Thyroid gland (tissue), 4 donors: ENCODE results near the gene CROT. TPM values are rescaled to one million over a fixed set of nuclear protein-coding genes. Genes with fewer than 3 reads are reported as not detected.

Experiments used
- DNase-seq, 2 donors: peaks; one replicate each; pipeline ENCODE4 v3.0.0-alpha.2; 2019
- H3K27ac ChIP-seq, 3 donors: fragments of 200-600 bp; sonication (generic); 1 replicate in 2 of 3; 2 replicates in 1 of 3; pipeline ENCODE4 v1.5.1; 2016 to 2019; ENCODE audit warnings: mild to moderate bottlenecking in 1 of 3, moderate library complexity in 1 of 3
- H3K27me3 ChIP-seq: fragments of 200-600 bp; sonication (generic); one replicate; pipeline ENCODE4 v1.5.1; 2019
- H3K36me3 ChIP-seq, 2 donors: fragments of 200-600 bp; sonication (generic); one replicate each; pipeline ENCODE4 v1.5.1; 2016 to 2019
- H3K4me1 ChIP-seq, 2 donors: fragments of 200-600 bp; sonication (generic); one replicate each; pipeline ENCODE4 v1.5.1; 2017 to 2019
- H3K4me3 ChIP-seq, 3 donors: fragments of 200-600 bp; sonication (generic); replicated peaks in 1 of 3; 1 replicate in 2 of 3; 2 replicates in 1 of 3; pipeline ENCODE4 v1.5.1; 2016; ENCODE audit warnings: mild to moderate bottlenecking in 1 of 3
- H3K9me3 ChIP-seq: fragments of 200-600 bp; sonication (generic); one replicate; pipeline ENCODE4 v1.5.1; 2017
- POLR2A ChIP-seq, 2 donors: fragments of 450-650 bp; IDR thresholded peaks; one replicate each; pipeline ENCODE4 v1.6.1; 2017; ENCODE audit warnings: antibody characterized with exemption in 2 of 2, mild to moderate bottlenecking in 2 of 2, moderate library complexity in 1 of 2
- WGBS, 2 donors: methylation state at CpG; one replicate each; pipeline ENCODE4 v1.1.5; 2017; 5-methylcytosine and 5-hydroxymethylcytosine counted together
- intact Hi-C: fragments of 100-400 bp; cut with DNase I; formaldehyde crosslinking; loops from one replicate; pipeline ENCODE4 v1.15.1; 2023
- total RNA-seq, 4 donors: library from RNA; depleted of rRNA; stranded (reverse); fragments of >200 nt; gene quantifications; one replicate each; pipeline ENCODE4 v1.2.3, GENCODE V29; 2016
- TF ChIP-seq, protein P1 (sequence below), 6 experiments: fragments of 200-600 bp in 3 of 6; fragments of 450-650 bp in 3 of 6; sonication (generic) in 3 of 6; IDR thresholded peaks; one replicate each; pipeline ENCODE4 v1.5.1; 2016 to 2019; ENCODE audit warnings: antibody characterized with exemption in 6 of 6, mild to moderate bottlenecking in 2 of 6, inconsistent platforms in 1 of 6, moderate library complexity in 1 of 6

The CROT gene, protein sequence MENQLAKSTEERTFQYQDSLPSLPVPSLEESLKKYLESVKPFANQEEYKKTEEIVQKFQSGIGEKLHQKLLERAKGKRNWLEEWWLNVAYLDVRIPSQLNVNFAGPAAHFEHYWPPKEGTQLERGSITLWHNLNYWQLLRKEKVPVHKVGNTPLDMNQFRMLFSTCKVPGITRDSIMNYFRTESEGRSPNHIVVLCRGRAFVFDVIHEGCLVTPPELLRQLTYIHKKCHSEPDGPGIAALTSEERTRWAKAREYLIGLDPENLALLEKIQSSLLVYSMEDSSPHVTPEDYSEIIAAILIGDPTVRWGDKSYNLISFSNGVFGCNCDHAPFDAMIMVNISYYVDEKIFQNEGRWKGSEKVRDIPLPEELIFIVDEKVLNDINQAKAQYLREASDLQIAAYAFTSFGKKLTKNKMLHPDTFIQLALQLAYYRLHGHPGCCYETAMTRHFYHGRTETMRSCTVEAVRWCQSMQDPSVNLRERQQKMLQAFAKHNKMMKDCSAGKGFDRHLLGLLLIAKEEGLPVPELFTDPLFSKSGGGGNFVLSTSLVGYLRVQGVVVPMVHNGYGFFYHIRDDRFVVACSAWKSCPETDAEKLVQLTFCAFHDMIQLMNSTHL
- total RNA-seq = 100 to 1,000 TPM in 1 of 4 donors, 10 to 100 TPM in 3; 66.8 to 101 (median 93.0) TPM

DNA sequence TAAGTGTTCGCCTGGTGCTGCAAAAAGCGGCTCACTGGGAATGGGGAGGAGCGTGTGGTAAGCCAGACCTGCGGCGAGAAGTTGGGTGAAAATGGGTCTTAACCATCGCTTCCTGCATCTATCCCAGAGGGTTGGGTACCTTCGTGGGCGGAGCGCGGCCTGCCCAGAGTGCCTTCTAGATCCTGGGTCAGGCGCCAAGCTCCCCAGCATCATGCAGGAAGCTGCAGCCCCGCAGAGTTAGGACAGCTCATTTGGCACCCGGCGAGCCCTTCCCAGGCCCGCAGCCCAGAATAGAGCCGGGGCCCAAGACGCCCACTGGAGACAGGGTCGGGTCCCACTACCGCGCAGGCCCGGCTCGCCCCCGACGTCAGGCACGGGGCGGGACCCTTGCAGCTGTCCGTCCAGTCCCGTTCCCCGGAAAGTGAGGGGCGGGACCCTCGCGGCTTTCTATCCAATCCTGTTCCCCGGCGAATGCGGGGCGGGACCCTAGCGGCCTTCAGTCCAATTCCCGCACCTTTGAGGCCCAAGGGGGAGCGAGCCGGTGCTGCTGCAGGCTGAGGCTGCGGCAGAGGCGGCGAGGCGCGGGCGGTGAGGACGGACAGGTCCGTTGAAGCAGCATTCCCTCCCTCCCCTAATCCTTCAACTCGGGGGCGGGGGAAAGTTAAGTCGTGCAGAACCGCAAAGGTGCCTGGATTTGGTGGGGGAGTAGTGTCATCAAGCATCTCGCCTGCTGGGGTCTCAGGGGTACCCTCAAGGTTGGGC, at the start of gene CROT:
TSS of gene CROT (plus strand) at position 499 of the 762 bp plus-strand sequence. CDS start 3,405 bp downstream, outside the sequence.
- intact Hi-C loops = no loop called here
- WGBS, 2 donors = 0% methylated on average over 7 to 27 of the region's 53 CpGs
- Histone ChIP-seq H3K4me1 (peaks cover 26 to 31% of the 10 kb centered on the region in 2 donors), H3K27me3 (no peaks in the 10 kb centered on the region), H3K9me3 (no peaks in the 10 kb centered on the region), H3K4me3 (peak within 1 kb of the TSS; percentile 50 to 76 (median 56)), H3K27ac (peak within 1 kb of the TSS; percentile 80 to 91 (median 87)), H3K36me3 (peaks cover 0 to 7% of the 10 kb centered on the region in 2 donors)
- TF ChIP-seq POLR2A (IDR thresholded peaks at IDR 0.05) = peak; percentile 57 to 96
- TF ChIP-seq, protein P1, sequence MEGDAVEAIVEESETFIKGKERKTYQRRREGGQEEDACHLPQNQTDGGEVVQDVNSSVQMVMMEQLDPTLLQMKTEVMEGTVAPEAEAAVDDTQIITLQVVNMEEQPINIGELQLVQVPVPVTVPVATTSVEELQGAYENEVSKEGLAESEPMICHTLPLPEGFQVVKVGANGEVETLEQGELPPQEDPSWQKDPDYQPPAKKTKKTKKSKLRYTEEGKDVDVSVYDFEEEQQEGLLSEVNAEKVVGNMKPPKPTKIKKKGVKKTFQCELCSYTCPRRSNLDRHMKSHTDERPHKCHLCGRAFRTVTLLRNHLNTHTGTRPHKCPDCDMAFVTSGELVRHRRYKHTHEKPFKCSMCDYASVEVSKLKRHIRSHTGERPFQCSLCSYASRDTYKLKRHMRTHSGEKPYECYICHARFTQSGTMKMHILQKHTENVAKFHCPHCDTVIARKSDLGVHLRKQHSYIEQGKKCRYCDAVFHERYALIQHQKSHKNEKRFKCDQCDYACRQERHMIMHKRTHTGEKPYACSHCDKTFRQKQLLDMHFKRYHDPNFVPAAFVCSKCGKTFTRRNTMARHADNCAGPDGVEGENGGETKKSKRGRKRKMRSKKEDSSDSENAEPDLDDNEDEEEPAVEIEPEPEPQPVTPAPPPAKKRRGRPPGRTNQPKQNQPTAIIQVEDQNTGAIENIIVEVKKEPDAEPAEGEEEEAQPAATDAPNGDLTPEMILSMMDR (IDR thresholded peaks at IDR 0.05) = no peak
- peak; percentile 98 to 99 for DNase-seq

DNA sequence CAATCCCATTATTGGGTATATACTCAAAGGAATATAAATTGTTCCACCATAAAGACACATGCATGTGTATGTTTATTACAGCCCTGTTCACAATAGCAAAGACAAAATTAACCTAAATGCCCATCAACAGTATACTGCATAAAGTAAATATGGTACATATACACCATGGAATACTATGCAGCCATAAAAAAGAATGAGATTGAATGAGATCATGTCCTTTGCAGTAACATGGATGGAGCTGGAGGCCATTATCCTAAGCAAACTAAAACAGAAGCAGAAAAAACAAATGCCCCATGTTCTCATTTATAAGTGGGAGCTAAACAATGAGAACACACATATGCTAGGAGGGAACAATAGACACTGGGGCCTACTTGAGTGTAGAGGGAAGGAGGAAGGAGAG, 44.7 kb upstream of the CROT start:
- Histone ChIP-seq H3K4me3 (no peak overlapping the region), H3K9me3 (no peaks in the 10 kb centered on the region), H3K36me3 (no peaks in the 10 kb centered on the region), H3K4me1 (no peaks in the 10 kb centered on the region), H3K27me3 (no peaks in the 10 kb centered on the region), H3K27ac (no peak overlapping the region)
- TF ChIP-seq, protein P1 (IDR thresholded peaks at IDR 0.05) = no peak
- no peak for TF ChIP-seq POLR2A (IDR thresholded peaks at IDR 0.05)
- DNase-seq = no peak
- intact Hi-C loops = no loop called here

DNA sequence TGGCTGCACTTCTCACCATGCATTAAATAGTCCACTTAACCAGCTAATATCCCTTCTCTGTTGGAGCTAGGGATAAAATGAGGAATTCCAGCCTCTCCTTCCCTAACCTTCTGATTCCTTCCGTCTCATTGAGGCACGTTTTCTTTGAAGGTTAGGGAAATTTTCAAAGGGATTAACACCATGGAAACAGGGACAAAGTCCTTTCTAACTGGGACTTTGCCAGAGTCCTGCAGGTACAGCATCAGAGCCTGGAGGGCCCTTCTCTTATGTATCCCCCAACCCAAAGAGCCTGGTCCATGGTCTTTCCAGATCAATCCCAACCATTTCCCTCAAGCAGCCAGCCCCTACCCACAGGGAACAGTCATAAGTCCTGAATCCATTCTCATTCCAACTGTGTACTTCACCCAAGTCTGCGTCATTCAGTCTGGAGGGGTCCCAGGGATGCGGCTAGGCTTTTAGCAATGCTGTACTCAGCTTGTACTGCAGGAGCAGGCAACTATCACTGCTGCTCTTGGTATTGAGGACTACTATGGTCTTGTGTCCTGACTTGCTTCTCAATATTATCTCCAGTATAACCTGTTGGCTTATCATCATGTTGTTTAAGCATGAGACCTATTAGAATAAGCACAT, 34.6 kb upstream of the CROT start:
- TF ChIP-seq, protein P1 (IDR thresholded peaks at IDR 0.05) = no peak
- TF ChIP-seq POLR2A (IDR thresholded peaks at IDR 0.05) = no peak
- Histone ChIP-seq H3K4me1 (no peaks in the 10 kb centered on the region), H3K4me3 (no peak overlapping the region), H3K27me3 (no peaks in the 10 kb centered on the region), H3K36me3 (no peaks in the 10 kb centered on the region), H3K9me3 (no peaks in the 10 kb centered on the region), H3K27ac (no peak overlapping the region)
- intact Hi-C loops = no loop called here
- no peak for DNase-seq
- 70 to 76% methylated on average over 4 of the region's 4 CpGs for WGBS, 2 donors

DNA sequence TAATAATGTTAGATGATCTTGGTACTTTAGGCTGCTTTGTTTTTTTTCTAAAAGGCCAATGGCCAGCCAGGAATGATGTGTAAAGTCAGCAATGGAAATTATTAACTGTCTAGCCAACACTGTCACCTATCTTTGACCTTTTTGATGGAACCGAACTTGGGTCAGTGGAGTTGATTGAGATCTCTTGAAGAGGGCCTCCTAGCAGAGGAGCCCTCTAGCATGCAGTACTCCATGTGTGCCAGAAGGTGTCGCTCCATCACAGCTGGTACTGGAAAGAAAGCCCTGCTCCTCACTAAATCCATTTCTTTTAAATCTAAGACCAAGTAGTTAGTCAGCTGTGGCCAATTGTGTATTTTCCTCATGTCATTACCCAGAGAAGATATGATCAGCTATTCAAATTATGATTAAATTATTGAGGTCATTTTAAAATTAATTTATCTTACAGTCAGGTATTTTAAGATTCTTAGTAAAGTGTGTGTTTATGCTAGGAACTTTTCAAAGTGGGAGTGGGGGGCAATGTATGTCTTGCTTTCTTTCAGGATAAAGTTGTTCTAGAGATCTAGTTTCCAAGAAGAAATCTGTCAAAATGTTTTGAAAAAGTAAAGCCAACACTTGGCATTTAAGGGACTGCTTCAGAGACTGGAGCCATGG, 33.1 kb upstream of the CROT start:
- H3K4me1 ChIP-seq = no peaks in the 10 kb centered on the region
- DNase-seq = peak; percentile 50 to 66
- no peaks in the 10 kb centered on the region for H3K27me3 ChIP-seq
- H3K36me3 ChIP-seq = no peaks in the 10 kb centered on the region
- no peak overlapping the region for H3K27ac ChIP-seq
- intact Hi-C loops = loop anchor here (2.0 kb wide), 1 partner anchor 104 kb away; no protein-coding TSS in a partner anchor
- H3K9me3 ChIP-seq = no peaks in the 10 kb centered on the region
- 23 to 28% methylated on average over 2 of the region's 2 CpGs for WGBS, 2 donors
- no peak for TF ChIP-seq POLR2A (IDR thresholded peaks at IDR 0.05)
- TF ChIP-seq, protein P1 (IDR thresholded peaks at IDR 0.05) = peak; percentile 94 to 99 (median 96)
- H3K4me3 ChIP-seq = no peak overlapping the region
